GM21528 (cell line): ENCODE results near the gene GLO1.

Experiments used
- ATAC-seq: cut with Tn5 transposase; IDR thresholded peaks from one replicate; pipeline ENCODE4 v1.9.1; 2021; ENCODE audit warnings: mild to moderate bottlenecking, moderate library complexity; ENCODE audit not compliant: unreplicated experiment, low FRiP score

The GLO1 gene

DNA sequence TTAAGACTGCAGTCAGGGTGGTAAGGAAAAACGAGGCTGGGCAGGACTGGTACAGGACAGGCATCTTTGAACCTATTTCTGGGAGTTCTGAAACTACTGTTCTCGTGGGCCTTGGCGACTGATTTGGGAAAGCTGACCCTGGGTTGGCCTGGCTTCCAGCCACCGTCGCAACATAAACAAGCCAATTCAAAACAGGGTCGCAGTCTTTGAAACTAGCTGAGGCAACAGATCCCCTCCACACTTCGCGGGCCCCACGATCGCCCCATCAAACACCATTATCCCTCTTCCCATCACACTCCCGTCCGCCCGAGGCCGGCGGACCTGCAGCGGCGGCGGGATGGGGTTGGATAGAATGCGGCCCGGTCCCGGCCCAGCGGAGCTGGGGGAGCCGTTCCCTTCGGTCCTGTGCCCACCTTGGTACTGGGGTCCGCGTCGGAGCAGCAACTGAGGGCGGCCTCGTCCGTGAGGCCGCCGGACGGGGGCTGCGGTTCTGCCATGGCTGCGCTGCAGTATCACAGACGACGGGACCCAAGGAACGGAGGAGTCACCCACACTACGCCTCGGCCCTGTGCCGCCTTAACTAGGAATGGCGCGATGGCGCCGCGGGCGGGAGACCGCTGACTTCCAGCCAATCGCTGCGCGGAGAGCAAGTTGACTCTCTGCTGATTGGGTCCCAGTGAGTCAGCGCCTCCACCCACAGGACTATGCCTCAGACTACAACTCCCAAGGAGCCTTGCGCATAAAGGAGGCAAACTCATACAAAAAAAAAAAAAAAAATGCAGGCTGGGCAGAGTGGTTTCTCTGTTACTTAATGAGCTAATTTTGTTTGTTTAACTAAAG lies at the start of gene GLO1:
GLO1 (minus strand) TSS at position 588 of the 840 bp plus-strand sequence; CDS start at position 497, 91 bp downstream.
- ATAC-seq = peak; percentile 99

DNA sequence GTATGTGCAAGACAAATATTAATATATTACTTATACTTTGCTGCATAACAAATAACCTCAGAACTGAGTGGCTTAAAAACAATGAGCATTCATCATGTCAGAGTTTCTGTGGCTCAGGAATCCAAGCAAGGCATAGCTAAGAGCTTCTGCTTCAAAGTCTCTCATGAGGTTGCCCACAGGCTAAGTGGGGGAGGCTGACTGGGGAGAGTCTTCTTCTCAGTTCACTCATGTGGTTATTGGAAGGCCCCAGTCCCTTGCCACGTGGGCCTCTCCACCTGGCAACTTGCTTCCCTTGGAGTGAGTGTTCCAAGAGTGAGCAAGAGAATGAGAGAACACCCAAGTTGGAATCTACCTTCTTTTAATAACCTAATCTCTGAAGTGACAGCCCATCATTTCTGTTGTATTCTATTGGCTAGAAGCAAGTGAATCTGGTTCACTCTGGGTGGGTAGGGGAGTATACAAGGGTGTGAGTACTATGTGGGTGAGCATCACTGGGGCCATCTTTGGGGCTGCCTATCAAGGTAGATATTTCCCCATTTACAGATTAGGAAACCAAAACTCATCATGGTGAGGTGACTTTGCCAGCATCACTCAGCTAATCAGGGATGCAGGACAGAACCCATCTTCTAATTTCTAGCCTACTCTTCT lies 48.1 kb upstream of the GLO1 start:
- no peak for ATAC-seq

DNA sequence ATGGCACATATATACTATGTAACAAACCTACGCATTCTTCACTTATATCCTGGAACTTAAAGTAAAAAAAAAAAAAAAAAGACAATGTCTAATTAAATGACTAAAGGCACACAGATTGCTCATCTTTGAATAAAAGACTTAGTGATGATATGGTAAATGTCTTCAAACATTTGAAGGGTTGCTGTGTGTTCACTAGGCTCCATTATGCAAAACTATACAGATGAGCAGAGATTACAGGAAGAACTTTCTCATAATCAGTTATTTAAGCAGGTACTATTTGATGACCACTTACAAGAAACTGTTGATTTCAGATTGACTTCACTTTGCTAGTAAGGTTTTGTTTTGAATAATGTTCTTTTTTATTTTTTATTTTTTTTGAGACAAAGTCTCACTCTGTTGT lies 46.5 kb upstream of the GLO1 start:
- no peak for ATAC-seq

DNA sequence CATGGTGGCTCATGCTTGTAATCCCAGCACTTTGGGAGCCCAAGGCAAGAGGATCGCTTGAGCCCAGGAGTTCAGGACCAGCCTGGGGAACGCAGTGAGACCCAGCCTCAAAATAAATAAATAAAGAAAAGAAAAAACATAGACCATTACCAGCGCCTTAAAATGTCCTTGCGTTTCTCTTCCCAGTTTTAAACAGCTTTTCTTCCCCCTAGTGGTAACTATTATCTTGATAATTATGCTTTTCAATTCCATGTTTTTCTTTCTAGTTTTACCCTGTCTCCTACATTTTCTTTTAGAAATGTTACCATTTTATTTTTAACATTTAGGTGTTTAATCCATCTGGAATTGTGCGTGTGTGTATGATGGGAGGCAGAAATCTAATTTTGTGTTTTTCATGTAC lies 36.6 kb upstream of the GLO1 start:
- ATAC-seq = no peak

DNA sequence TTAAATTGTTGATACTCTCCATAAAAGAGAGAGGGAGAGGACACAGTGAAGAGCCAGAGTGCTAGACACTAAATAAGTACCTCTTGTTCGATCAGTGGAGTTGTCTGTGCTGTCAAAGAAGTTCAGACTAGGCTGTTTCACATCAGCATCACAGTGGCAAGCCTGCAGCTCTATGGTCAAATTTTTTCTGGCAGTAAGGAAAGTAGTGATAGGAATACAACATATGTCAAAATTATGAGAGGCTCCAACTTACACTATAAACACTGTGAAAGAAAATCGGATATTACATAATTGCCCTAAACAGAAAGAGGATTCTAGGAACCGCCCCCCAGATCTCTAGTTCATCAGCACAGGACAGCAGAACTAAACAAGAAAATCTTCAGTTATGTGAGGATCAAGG lies 35.3 kb upstream of the GLO1 start:
- no peak for ATAC-seq

DNA sequence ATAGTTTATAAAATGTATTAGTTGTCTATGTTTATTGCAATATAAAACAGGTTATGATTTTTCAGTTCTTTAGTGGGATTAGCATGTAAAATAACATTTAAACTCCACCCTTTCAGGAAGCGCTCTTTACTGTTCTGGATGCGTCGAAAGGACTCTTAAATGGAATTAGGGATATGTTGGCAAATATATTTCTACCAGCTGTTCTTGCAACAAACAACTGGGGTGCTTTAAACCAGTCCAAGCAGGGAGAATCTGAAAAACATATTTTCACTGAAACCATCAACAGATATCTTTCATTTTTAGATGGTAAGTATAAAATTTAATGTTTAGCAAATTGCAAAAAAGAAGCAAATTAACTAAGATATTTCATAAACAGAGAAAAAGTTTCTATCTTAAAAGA lies 34.0 kb upstream of the GLO1 start:
- no peak for ATAC-seq

DNA sequence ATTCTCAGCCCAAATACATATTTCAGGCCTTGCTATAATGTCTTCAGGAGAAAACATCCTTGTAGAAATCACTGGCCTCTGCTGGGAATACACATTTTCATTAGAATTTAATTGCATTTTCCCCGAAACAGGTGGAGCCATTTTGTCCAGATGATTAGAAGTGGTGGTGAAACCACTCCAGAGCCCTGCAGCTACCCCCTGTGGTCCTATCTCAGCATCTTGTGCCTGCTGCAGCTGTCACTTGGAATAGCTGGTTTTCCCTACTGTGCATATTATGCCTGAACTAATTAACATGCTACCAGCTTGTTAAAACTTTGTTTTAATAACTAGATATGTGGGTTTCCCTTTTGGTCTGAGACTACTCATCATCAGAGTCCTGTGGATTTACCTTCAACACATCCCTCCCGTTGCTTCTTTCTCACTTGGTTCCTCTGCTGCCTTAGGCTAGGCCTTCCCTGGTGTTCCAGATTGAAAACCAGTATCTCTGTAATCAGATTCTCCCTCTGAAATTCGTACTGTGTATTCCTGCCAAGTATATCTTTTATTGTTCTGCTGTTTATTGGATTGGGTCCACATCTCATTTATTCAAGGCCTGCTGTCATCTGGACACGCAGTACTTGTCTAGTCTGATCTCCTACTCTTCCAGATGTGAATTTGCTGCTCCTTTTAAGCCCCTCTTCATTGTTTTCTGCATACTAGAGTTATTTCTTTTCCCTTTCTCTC lies 27.4 kb upstream of the GLO1 start:
- no peak for ATAC-seq

DNA sequence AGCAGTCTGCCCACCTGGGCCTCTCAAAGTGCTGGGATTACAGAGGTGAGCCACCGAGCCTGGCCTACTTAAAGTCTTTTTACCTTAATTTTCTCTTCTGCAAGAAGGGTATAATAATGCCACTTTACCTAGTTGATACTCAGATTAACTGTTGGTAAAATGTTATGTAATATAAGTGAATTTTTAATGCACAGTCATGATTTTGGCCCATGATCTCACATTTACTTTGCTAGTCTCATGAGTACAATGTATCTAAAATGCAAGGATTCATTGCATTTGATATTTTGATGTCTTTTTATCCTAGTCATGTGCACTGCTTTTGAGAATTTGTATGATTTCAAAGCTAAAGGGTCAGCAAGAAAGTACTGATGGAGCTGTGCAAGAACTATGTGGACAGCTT lies 25.3 kb upstream of the GLO1 start:
- ATAC-seq = no peak

DNA sequence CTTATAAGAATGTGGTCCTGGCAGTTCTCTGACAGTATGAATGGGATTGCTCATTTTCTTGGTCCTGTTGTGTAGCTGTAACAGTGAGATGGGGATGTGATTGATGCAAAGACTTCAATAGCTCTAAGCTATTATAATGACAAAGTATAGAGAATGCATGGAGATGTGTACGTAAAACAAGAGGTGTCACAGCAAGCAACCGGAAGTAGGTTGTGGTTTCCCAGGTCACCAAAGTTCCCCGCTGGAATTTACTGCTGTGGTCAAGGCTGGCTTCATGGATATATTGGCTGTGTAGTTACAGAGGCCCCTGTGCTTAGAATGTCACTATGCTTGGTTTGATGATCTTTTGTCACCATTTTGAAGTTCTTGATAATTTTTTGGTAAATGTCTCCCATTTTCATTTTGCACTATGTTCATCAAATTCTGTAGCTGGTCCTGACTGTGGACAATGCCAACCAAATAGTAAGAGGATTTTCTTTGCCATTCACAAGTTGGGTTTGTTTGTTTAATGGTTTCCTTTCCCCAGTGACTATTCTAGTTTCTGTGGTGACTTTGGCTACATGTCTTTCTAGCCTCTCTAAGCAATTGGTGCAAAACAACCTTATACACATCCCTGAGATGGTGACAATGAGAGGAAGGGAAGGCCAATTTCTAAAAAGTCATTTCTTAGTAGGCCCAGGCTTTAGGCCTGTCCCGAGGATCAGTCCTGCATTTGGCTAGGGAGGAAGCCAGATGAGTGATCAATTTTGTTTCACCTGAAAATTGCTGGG lies 22.7 kb upstream of the GLO1 start:
- no peak for ATAC-seq

DNA sequence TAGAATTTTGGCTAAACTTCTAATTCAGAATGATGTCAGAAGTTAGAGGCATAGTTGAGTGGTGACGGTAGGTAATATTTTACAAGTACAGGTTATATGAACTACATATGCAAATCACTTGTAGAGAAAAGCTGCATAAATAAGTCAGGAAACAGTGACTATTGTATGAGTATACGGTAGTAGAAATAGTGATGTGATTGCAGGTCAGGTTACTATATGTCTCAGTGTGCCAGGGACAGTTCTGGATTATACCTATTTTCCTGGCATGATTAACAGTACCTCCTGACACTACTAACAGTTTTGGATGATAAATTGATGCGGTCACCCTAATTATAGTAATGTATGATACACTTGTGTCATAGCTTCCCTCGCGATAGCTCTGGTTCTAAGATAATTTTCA lies 21.4 kb upstream of the GLO1 start:
- no peak for ATAC-seq

DNA sequence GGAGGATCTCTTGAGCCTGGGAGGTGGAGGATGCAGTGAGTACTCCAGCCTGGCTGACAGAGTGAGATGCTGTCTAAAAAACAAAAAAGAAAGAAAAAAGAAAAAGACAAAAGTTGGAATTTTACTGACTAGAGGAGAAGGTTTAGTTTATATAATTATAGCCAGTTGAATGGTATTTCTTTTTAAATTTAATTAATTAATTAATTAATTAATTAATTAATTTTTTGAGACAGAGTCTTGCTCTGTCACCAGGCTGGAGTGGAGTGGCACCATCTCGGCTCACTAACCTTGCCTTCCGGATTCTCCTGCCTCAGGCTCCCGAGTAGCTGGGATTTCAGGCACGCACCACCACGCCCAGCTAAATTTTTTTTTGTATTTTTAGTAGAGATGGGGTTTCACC lies 20.8 kb upstream of the GLO1 start:
- ATAC-seq = no peak

DNA sequence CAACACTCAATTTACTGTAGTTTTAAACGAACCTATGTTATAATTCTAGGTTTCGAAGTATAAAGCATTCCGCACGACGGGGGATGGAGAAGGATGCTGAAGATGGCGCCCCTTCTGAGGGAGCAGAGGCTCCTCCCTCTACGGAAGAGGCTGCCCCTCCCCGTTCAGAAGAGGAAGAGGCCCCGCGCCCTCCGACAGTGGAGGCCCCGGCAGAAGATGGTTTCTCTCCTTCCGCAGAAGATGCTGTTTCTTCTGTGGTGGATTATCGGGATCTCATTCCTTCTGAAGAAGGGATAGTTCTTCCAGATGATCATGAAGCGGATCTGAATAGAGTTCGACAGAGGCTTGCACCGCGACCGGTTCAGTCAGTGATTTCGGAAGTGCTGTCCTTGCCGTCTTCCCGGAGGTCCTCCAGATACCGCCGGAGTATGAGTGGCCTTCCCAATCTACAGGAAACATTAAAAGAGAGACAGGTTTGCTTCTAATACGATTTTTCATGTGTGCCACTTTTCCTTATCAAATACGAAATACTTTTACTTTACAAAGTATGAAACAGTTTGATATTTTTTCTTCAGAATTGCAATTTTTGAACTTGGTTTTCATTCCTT lies 19.9 kb upstream of the GLO1 start:
- ATAC-seq = no peak

DNA sequence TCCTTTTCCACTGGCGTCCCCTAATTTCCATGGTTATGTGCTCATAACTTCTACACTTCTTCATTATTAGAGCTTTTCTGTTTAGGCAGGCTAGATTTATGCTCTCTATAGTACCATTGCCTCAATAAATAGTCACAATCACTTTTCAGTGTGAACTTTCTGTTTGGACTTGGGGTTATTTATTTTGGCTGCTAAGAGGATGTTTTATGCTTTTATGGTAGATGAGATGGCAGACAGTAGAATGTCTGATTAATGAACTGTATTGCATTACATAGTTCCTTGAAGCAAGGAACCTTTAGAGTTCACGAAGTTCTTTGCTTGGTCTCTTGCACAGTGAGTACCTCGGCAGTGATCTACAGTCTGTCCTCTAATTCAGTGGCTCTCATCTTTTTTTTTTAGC lies 19.1 kb upstream of the GLO1 start:
- no peak for ATAC-seq

DNA sequence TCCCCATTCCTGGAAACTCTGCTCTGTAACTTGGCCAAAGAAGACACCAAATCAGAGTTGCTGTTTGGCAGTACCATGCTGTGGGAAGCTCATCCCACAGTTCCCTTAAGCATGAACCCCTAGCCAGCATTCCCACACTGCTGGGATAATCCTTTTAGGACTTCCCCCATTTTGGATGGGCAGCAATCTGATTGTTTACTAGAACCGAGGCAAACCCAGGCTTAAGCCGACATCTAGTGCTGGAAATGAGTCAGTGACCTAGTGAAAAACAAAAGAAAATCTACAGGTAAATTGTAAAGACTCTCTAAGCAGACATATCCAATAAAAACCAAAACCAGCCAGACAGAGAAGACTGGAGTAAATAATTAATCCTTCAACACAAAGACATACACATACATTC lies 17.4 kb upstream of the GLO1 start:
- ATAC-seq = no peak

DNA sequence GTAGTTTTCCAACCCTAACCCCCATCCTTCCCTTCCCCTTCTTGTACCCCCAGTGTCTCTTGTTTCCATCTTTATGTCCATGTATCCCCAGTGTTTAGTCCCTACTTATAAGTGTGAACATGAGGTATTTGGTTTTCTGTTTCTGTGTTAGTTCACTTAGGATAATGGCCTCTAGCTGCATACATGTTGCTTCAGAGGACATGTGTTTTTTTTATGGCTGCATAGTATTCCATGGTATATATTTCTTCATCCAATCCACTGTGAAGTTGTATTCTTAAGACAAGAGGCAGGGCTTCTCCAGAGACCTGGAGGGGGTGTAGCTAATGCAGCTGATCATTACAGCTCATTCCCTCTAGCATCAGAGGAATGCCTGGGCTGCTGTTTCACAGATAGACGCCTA lies 16.4 kb upstream of the GLO1 start:
- ATAC-seq = no peak

DNA sequence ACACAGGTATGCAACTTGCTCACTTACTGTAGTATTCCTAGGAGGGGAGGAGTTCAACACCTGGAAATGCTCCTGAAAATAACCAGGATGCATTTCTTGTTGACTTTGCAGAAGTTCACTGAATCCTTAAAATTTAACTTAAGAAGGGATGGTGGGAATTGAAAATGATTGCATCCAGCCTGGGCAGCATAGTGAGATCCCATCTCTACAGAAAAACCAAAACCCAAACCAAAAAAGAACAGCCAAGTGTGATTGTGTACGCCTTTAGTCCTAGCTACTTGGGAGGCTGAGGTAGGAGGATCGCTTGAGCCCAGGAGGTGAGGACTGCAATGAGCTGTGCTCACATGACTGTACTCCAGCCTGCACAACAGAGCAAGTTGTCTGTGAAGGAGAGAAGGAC lies 13.9 kb upstream of the GLO1 start:
- no peak for ATAC-seq

DNA sequence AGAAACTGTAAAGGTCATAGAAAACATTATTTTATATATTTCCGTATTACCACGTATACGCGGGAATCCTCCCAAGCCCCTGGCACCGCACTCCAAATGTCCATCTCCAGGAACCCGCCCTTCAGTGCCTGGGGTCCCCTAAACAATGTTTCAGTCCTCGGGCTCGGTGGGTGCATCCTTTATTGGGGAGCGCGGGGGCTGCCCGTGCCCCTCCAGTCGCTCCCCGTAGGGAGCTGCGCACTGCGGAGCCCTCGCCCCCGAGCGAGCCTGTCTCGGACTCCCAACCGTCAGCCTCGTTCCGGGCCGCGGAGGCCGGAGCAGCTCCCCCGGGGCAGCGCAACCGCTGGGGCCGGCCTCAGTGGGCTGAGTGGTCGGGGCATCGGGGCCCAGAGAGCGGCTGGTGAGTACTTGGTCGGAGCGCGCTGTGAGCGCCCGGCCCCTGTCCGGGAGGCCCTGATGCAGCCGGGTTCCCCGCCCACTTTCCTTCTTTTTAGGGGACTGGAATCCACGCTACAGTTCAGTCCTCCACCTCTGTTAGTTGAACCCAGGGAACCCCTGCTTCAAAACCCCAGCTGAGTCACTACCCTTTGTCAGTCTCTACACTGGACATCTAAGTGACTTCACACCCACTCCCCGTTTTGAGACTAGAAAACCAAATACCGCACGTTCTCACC lies 12.2 kb upstream of the GLO1 start, which contains the start of gene DNAH8:
DNAH8 (plus strand) TSS at position 296 of the 674 bp plus-strand sequence. CDS start 7,499 bp downstream, outside the sequence.
- no peak for ATAC-seq

DNA sequence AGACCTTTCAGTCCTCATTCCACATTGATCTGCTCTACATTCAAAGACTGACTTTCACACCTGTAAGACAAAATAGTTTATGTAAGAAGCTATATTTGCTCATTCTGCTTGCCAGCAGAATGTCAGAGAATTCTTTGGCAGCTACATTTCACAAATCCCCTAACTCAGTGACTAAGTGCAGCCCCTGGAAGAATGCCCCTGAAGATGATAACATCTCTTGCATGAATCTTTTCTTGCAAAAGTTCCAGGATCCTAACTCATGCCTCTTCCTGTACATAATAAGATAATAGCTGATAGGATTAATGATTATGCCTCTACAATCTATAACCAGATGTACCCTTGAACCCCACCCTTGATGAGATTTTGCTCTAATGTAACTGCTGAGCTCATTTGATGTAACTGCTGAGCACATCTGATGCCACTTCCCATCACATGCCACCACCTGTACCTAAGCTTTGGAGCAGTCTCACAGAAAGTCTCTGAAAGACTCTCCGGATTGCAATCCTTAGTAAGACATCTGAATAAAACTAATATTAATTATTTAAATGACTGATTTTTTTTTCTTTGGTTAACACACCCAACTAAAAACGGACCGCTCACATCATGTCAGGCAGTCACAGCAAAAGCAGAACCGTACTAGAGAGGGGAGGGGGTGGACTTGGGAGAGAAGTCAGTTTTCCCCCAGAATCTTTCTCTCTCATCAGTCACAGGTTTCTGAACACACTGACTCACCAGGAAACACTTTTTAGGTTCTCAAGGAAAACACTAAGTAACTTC lies 11.5 kb upstream of the GLO1 start:
- no peak for ATAC-seq

DNA sequence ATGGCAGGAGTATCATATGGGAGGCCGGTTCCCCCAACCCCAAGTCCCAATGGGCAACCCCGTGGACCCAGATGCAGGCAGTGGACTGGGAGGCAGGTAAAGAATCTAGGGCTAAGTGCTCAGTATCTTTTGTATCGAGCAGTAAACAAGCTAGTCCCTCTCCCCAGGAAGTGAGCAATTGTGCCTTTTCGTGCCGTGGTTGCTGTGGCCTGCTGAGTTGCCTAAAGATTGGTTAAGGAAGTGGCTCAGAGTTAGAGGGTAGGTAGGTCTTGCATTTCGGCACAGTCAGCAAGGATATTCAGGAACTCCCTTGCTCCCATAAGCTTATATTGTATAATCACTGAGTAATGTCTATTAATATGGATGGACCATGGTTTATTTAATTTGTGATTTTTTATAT lies 10.9 kb upstream of the GLO1 start:
- ATAC-seq = no peak
